Endothelial cell of umbilical vein (primary cell): ENCODE results near the gene SH3GL1. TPM values are rescaled to one million over a fixed set of nuclear protein-coding genes. Genes with fewer than 3 reads are reported as not detected.

ENCODE experiments used
- BruUV-seq: library from RNA; stranded (reverse); fragments of 400-500 nt; replicated peaks from 2 replicates; lab custom pipeline; 2021; lab: Mats Ljungman, UMichigan
- CTCF ChIA-PET: fragments of 300-600, 350-600 bp; sonication (Branson Sonifier 250); formaldehyde crosslinking; loops from one replicate; lab custom pipeline; 2021; ENCODE audit warnings: antibody characterized with exemption, inconsistent platforms; lab: Charles Lee
- POLR2A ChIA-PET: fragments of 300-600, 350-600 bp; sonication (Branson Sonifier 250); formaldehyde crosslinking; loops from one replicate; lab custom pipeline; 2021; ENCODE audit warnings: antibody characterized with exemption, inconsistent platforms; lab: Charles Lee
- DNase-seq: peaks from one replicate; pipeline ENCODE4 v3.0.0-alpha.2; 2011; ENCODE audit warnings: low read depth, low spot score
- FAIRE-seq: peaks from 2 replicates; lab custom pipeline; 2011; peaks lifted over from hg19 to GRCh38; lab: Jason Lieb, UNC
- H2AFZ ChIP-seq: 2 replicates; pipeline ENCODE4 v1.6.0; 2012; ENCODE audit warnings: low read depth, low read length, control low read depth, inconsistent platforms
- H3K27ac ChIP-seq: 2 replicates; pipeline ENCODE4 v1.5.1; 2011; ENCODE audit warnings: low read depth, mild to moderate bottlenecking, control low read depth, low read length, moderate library complexity; ENCODE audit not compliant: insufficient read depth
- H3K27me3 ChIP-seq, 2 experiments: 2 replicates each; pipeline versions ENCODE4 v1.6.0 to v1.6.1; 2011; ENCODE audit warnings: low read length in 2 of 2, mixed read lengths in 1 of 2; ENCODE audit not compliant: control insufficient read depth in 2 of 2, insufficient read depth in 2 of 2
- H3K36me3 ChIP-seq, 2 experiments: 2 replicates in 1 of 2; 3 replicates in 1 of 2; pipeline ENCODE4 v1.5.1; 2011; ENCODE audit warnings: low read length in 2 of 2, mild to moderate bottlenecking in 1 of 2, moderate library complexity in 1 of 2; ENCODE audit not compliant: control insufficient read depth in 2 of 2, insufficient read depth in 2 of 2; ENCODE audit errors: extremely low read depth in 1 of 2
- H3K4me1 ChIP-seq: 3 replicates; pipeline ENCODE4 v1.5.1; 2011; ENCODE audit warnings: mild to moderate bottlenecking, low read length; ENCODE audit not compliant: control insufficient read depth, insufficient read depth; ENCODE audit errors: extremely low read depth
- H3K4me2 ChIP-seq: 2 replicates; pipeline ENCODE4 v1.6.1; 2011; ENCODE audit warnings: low read length, control low read depth, mixed read lengths; ENCODE audit not compliant: insufficient read depth
- H3K4me3 ChIP-seq, 3 experiments: fragments of 200-600 bp in 1 of 3; sonication (generic), shearing (Covaris generic) in 1 of 3; replicated peaks in 1 of 3; 2 replicates each; pipeline ENCODE4 v1.5.1; 2011 to 2016; ENCODE audit warnings: control low read depth in 3 of 3, low read length in 3 of 3, mild to moderate bottlenecking in 2 of 3, inconsistent platforms in 1 of 3, low read depth in 1 of 3, moderate library complexity in 1 of 3; ENCODE audit not compliant: insufficient read depth in 1 of 3
- H3K79me2 ChIP-seq: 2 replicates; pipeline ENCODE4 v1.6.0; 2012; ENCODE audit warnings: low read length, inconsistent platforms; ENCODE audit not compliant: control insufficient read depth, insufficient read depth
- H3K9ac ChIP-seq: replicated peaks from 2 replicates; pipeline ENCODE3; 2011; ENCODE audit warnings: low read length, control low read depth; ENCODE audit not compliant: insufficient read depth; ENCODE audit errors: extremely low read depth
- H3K9me1 ChIP-seq: replicated peaks from 3 replicates; pipeline ENCODE4 v1.6.0; 2011; ENCODE audit warnings: mild to moderate bottlenecking, low read length; ENCODE audit not compliant: control insufficient read depth, insufficient read depth; ENCODE audit errors: extremely low read depth
- H3K9me3 ChIP-seq: replicated peaks from 2 replicates; pipeline ENCODE4 v1.5.1; 2012; ENCODE audit warnings: low read length, inconsistent platforms; ENCODE audit not compliant: control insufficient read depth, insufficient read depth
- H4K20me1 ChIP-seq: replicated peaks from 2 replicates; pipeline ENCODE3; 2011; ENCODE audit warnings: mild to moderate bottlenecking, low read length; ENCODE audit not compliant: control insufficient read depth, insufficient read depth; ENCODE audit errors: extremely low read depth
- EZH2 ChIP-seq: IDR thresholded peaks from 2 replicates; pipeline ENCODE4 v1.6.1; 2012; ENCODE audit warnings: borderline replicate concordance, low read depth, mild to moderate bottlenecking, moderate library complexity, low read length, inconsistent platforms; ENCODE audit not compliant: severe bottlenecking
- FOS ChIP-seq: IDR thresholded peaks from 2 replicates; pipeline ENCODE4 v1.6.1; 2011; ENCODE audit warnings: mild to moderate bottlenecking, low read length, moderate library complexity, borderline replicate concordance; ENCODE audit not compliant: insufficient read depth
- GATA2 ChIP-seq: IDR thresholded peaks from 2 replicates; pipeline ENCODE4 v1.7.0; 2011; ENCODE audit warnings: low read depth, mild to moderate bottlenecking, moderate library complexity, mixed read lengths, low read length; ENCODE audit not compliant: insufficient read length, insufficient read depth
- JUN ChIP-seq: IDR thresholded peaks from 2 replicates; pipeline ENCODE4 v1.6.1; 2011; ENCODE audit warnings: borderline replicate concordance, low read depth; ENCODE audit not compliant: insufficient read length, insufficient read depth
- MYC ChIP-seq: IDR thresholded peaks from one replicate; pipeline ENCODE4 v1.6.1; 2011; ENCODE audit warnings: mild to moderate bottlenecking, low read depth, low read length
- POLR2A ChIP-seq: IDR thresholded peaks from 2 replicates; pipeline ENCODE4 v1.6.1; 2012; ENCODE audit warnings: low read depth, mild to moderate bottlenecking, control low read depth, low read length
- POLR2AphosphoS5 ChIP-seq: IDR thresholded peaks from 2 replicates; pipeline ENCODE4 v1.6.1; 2012; ENCODE audit warnings: low read depth, mild to moderate bottlenecking, control low read depth, low read length, moderate library complexity; ENCODE audit not compliant: insufficient read depth
- dilution Hi-C: fragments of 300-500 bp; cut with MboI; formaldehyde crosslinking; loops from one replicate; pipeline ENCODE4 v1.15.0; 2019; ENCODE audit warnings: low sequenced_read_pairs; ENCODE audit not compliant: extremely low pct_ligation_motif_present
- intact Hi-C: fragments of 100-400 bp; cut with micrococcal nuclease; formaldehyde crosslinking; loops from one replicate; pipeline ENCODE4 v1.10.0; 2022
- polyA plus RNA-seq, 4 experiments: library from polyadenylated mRNA; depleted of rRNA in 3 of 4; stranded (reverse) in 3 of 4; unstranded in 1 of 4; fragments of >200 nt; gene quantifications; 2 replicates each; pipeline versions ENCODE4 v1.2.1 to v1.2.3, GENCODE V29; 2011 to 2012; ENCODE audit warnings: missing spikeins in 1 of 4
- total RNA-seq: library from RNA; stranded (reverse); gene quantifications from 2 replicates; pipeline ENCODE4 v1.2.3, GENCODE V29; 2021
- TF ChIP-seq, protein P1 (sequence below): IDR thresholded peaks from 2 replicates; pipeline ENCODE4 v1.6.1; 2011; ENCODE audit not compliant: insufficient read depth, insufficient read length
- TF ChIP-seq, protein P2 (sequence below), 2 donors: IDR thresholded peaks; 1 replicate in 1 of 2; 2 replicates in 1 of 2; pipeline ENCODE4 v1.5.1; 2011; ENCODE audit warnings: low read length in 2 of 2, mild to moderate bottlenecking in 2 of 2, moderate library complexity in 2 of 2, control low read depth in 1 of 2, inconsistent platforms in 1 of 2, low read depth in 1 of 2; ENCODE audit not compliant: insufficient read depth in 1 of 2; ENCODE audit errors: extremely low read depth in 1 of 2

SH3GL1 gene
- total and polyA plus RNA-seq, 2 donors (not counting 3 experiments of a cell fraction or from before 2014, with no cell fraction given): 143 to 145 TPM

- H3K4me2 ChIP-seq: no peak overlapping the region
- no peaks in the 10 kb centered on the region for H3K9me3 ChIP-seq
- no peak for TF ChIP-seq JUN
- TF ChIP-seq FOS: no peak
- TF ChIP-seq GATA2: no peak
- no peak for TF ChIP-seq POLR2AphosphoS5
- TF ChIP-seq, protein P1, sequence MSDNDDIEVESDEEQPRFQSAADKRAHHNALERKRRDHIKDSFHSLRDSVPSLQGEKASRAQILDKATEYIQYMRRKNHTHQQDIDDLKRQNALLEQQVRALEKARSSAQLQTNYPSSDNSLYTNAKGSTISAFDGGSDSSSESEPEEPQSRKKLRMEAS: no peak
- TF ChIP-seq, protein P2, sequence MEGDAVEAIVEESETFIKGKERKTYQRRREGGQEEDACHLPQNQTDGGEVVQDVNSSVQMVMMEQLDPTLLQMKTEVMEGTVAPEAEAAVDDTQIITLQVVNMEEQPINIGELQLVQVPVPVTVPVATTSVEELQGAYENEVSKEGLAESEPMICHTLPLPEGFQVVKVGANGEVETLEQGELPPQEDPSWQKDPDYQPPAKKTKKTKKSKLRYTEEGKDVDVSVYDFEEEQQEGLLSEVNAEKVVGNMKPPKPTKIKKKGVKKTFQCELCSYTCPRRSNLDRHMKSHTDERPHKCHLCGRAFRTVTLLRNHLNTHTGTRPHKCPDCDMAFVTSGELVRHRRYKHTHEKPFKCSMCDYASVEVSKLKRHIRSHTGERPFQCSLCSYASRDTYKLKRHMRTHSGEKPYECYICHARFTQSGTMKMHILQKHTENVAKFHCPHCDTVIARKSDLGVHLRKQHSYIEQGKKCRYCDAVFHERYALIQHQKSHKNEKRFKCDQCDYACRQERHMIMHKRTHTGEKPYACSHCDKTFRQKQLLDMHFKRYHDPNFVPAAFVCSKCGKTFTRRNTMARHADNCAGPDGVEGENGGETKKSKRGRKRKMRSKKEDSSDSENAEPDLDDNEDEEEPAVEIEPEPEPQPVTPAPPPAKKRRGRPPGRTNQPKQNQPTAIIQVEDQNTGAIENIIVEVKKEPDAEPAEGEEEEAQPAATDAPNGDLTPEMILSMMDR (IDR thresholded peaks at IDR 0.05; ENCODE audit: extremely low read depth in 1 of 2, insufficient read depth in 1 of 2, low read depth in 1 of 2, low read length in 2 of 2): no peak
- no peak for TF ChIP-seq POLR2A
- TF ChIP-seq EZH2: no peak
- TF ChIP-seq MYC: no peak
- no peak overlapping the region for H2AFZ ChIP-seq
- no peak overlapping the region for H3K27ac ChIP-seq
- FAIRE-seq (no peak), DNase-seq (no peak)
- peaks cover 20% of the 10 kb centered on the region for H3K79me2 ChIP-seq
- dilution Hi-C loops: loop anchor here (10.0 kb wide), 1 partner anchor 51 kb away; no protein-coding TSS in a partner anchor
- no peaks in the 10 kb centered on the region for H3K27me3 ChIP-seq
- ChIA-PET POLR2A (interaction anchor here (0.7 kb wide), 1 partner anchor 102 kb away, joined by 3 read pairs; no protein-coding TSS in a partner anchor), CTCF (interaction anchor here (1.1 to 1.6 kb wide), 2 partner anchors 56 to 148 kb away, joined by 3 to 4 read pairs; partner anchors contain the start of gene HDGFL2)
- H3K36me3 ChIP-seq: no peaks in the 10 kb centered on the region
- H3K9ac ChIP-seq: no peak overlapping the region
- H3K4me1 ChIP-seq: no peaks in the 10 kb centered on the region
- H3K4me3 ChIP-seq: no peak overlapping the region
- intact Hi-C loops: no loop called here
- BruUV-seq: no TSS peak
- H4K20me1 ChIP-seq: no peaks in the 10 kb centered on the region
- no peaks in the 10 kb centered on the region for H3K9me1 ChIP-seq
Measured at GRCh38 chr19:4415352-4415751, 15.0 kb upstream of the SH3GL1 start.
